Esophagus muscularis mucosa (tissue), 4 donors: Measurements from ENCODE around the gene RLN1. TPM values are rescaled to one million over a fixed set of nuclear protein-coding genes. Genes with fewer than 3 reads are reported as not detected.
"Not testable (repeated sequence)": the region's sequence is repeated elsewhere in the genome, so short reads cannot be mapped to it uniquely, and the experiment has no call there.

Experiments used
- DNase-seq: peaks from one replicate; pipeline ENCODE4 v3.0.0-alpha.2; 2017; ENCODE audit errors: extremely low spot score
- H3K27ac ChIP-seq, 4 donors: fragments of 200-600 bp; sonication (generic); replicated peaks in 1 of 4; 1 replicate in 3 of 4; 2 replicates in 1 of 4; pipeline ENCODE4 v1.5.1; 2016 to 2019; ENCODE audit warnings: mild to moderate bottlenecking in 1 of 4
- H3K27me3 ChIP-seq, 4 donors: fragments of 200-600 bp; sonication (generic); one replicate each; pipeline versions ENCODE4 v1.5.1 to v1.6.0; 2016 to 2019
- H3K36me3 ChIP-seq, 4 donors: fragments of 200-600 bp; sonication (generic); one replicate each; pipeline ENCODE4 v1.5.1; 2016 to 2019
- H3K4me1 ChIP-seq, 4 donors: fragments of 200-600 bp; sonication (generic); one replicate each; pipeline ENCODE4 v1.5.1; 2016 to 2019
- H3K4me3 ChIP-seq, 4 donors: fragments of 200-600 bp; sonication (generic); 1 replicate in 2 of 4; 2 replicates in 2 of 4; pipeline ENCODE4 v1.5.1; 2016 to 2019; ENCODE audit warnings: mild to moderate bottlenecking in 4 of 4, moderate library complexity in 1 of 4
- H3K9me3 ChIP-seq, 4 donors: fragments of 200-600 bp; sonication (generic); 1 replicate in 3 of 4; 2 replicates in 1 of 4; pipeline ENCODE4 v1.5.1; 2016 to 2019
- CTCF ChIP-seq, 3 experiments: fragments of 200-600 bp in 2 of 3; fragments of 450-650 bp in 1 of 3; sonication (generic) in 2 of 3; IDR thresholded peaks; one replicate each; pipeline ENCODE4 v1.5.1; 2017 to 2019; ENCODE audit warnings: antibody characterized with exemption in 3 of 3, mild to moderate bottlenecking in 2 of 3, moderate library complexity in 1 of 3
- EP300 ChIP-seq: sonication (generic); formaldehyde crosslinking; IDR thresholded peaks from one replicate; pipeline ENCODE4 v1.6.1; 2017; ENCODE audit warnings: antibody characterized with exemption
- POLR2A ChIP-seq: fragments of 450-650 bp; IDR thresholded peaks from one replicate; pipeline ENCODE4 v1.6.1; 2017; ENCODE audit warnings: antibody characterized with exemption, moderate library complexity, mild to moderate bottlenecking, low read depth
- POLR2AphosphoS5 ChIP-seq, 2 donors: sonication (generic); formaldehyde crosslinking; IDR thresholded peaks; one replicate each; pipeline ENCODE4 v1.6.1; 2017; ENCODE audit warnings: antibody characterized with exemption in 2 of 2
- WGBS: methylation state at CpG from one replicate; pipeline ENCODE4 v1.1.5; 2018; 5-methylcytosine and 5-hydroxymethylcytosine counted together
- intact Hi-C: fragments of 100-400 bp; cut with DNase I; formaldehyde crosslinking; loops from one replicate; pipeline ENCODE4 v1.15.1; 2023
- total RNA-seq, 4 donors: library from RNA; depleted of rRNA; stranded (reverse); fragments of >200 nt; gene quantifications; one replicate each; pipeline versions ENCODE4 v1.1.0 to v1.2.1, GENCODE V29; 2016

Gene RLN1
- total RNA-seq, 4 donors from 2014 or later, result not detected

- 100% methylated on average over 1 of the region's 1 CpG for WGBS
- Histone ChIP-seq H3K36me3 (peaks cover 0 to 3% (median under 1%) of the 10 kb centered on the region in 4 donors), H3K27ac (no peak overlapping the region), H3K27me3 (no peaks in the 10 kb centered on the region), H3K9me3 (peaks cover 0 to 4% (median 2%) of the 10 kb centered on the region in 4 donors), H3K4me3 (no peak overlapping the region), H3K4me1 (peaks cover 0 to 5% (median 0%) of the 10 kb centered on the region in 4 donors)
- no peak for DNase-seq
- intact Hi-C loops, result no loop called here
- no peak for TF ChIP-seq CTCF (IDR thresholded peaks at IDR 0.05)
- TF ChIP-seq POLR2A, result no peak
- TF ChIP-seq POLR2AphosphoS5 (IDR thresholded peaks at IDR 0.05), result no peak
- no peak for TF ChIP-seq EP300
These were observed 15.6 kb upstream of the RLN1 start for GRCh38 chr9:5355226-5355625.

- intact Hi-C loops, result no loop called here
- peaks cover 0 to 5% (median 0%) of the 10 kb centered on the region in 4 donors for H3K4me1 ChIP-seq
These were observed 14.5 kb upstream of the RLN1 start for GRCh38 chr9:5354184-5354583.

GRCh38 chr9:5352637-5353248, 13.1 kb upstream of the RLN1 start:
- no peak for TF ChIP-seq EP300
- TF ChIP-seq CTCF (IDR thresholded peaks at IDR 0.05), result no peak
- TF ChIP-seq POLR2AphosphoS5 (IDR thresholded peaks at IDR 0.05), result no peak
- no peak for TF ChIP-seq POLR2A
- intact Hi-C loops, result no loop called here
- peaks cover 0 to 9% (median 3%) of the 10 kb centered on the region in 4 donors for H3K9me3 ChIP-seq
- DNase-seq, result no peak
- 100% methylated on average over 1 of the region's 1 CpG for WGBS
- H3K27me3 ChIP-seq, result no peaks in the 10 kb centered on the region
- H3K36me3 ChIP-seq, result no peaks in the 10 kb centered on the region
- no peak overlapping the region for H3K4me3 ChIP-seq
- no peak overlapping the region for H3K27ac ChIP-seq
- peaks cover 0 to 4% (median 0%) of the 10 kb centered on the region in 4 donors for H3K4me1 ChIP-seq

More at GRCh38 chr9:5354184-5354583, 14.5 kb upstream of the RLN1 start:
- DNase-seq, result no peak
- H3K27ac ChIP-seq, result no peak overlapping the region
- no peaks in the 10 kb centered on the region for H3K36me3 ChIP-seq
- H3K27me3 ChIP-seq, result no peaks in the 10 kb centered on the region
- 97% methylated on average over 2 of the region's 2 CpGs for WGBS
- peaks cover 0 to 9% (median 3%) of the 10 kb centered on the region in 4 donors for H3K9me3 ChIP-seq
- no peak overlapping the region for H3K4me3 ChIP-seq
- TF ChIP-seq CTCF (IDR thresholded peaks at IDR 0.05) (no peak), EP300 (no peak), POLR2AphosphoS5 (IDR thresholded peaks at IDR 0.05) (no peak), POLR2A (no peak)

- no peaks in the 10 kb centered on the region for H3K9me3 ChIP-seq
- 66% methylated on average over 4 of the region's 4 CpGs for WGBS
- H3K36me3 ChIP-seq, result no peaks in the 10 kb centered on the region
- intact Hi-C loops, result no loop called here
- no peaks in the 10 kb centered on the region for H3K27me3 ChIP-seq
- peaks cover 0 to 5% (median 0%) of the 10 kb centered on the region in 4 donors for H3K4me1 ChIP-seq
- H3K4me3 ChIP-seq, result no peak overlapping the region
- TF ChIP-seq CTCF (IDR thresholded peaks at IDR 0.05) (no peak), POLR2AphosphoS5 (IDR thresholded peaks at IDR 0.05) (no peak), EP300 (no peak), POLR2A (no peak)
- no peak overlapping the region for H3K27ac ChIP-seq
- DNase-seq, result no peak
These were observed 3.0 kb downstream of the RLN1 start for GRCh38 chr9:5336688-5337087.

GRCh38 chr9:5331276-5331675, 8.4 kb downstream of the RLN1 start:
- H3K27ac ChIP-seq, H3K36me3 ChIP-seq, H3K4me1 ChIP-seq, H3K27me3 ChIP-seq, intact Hi-C loops, DNase-seq, H3K4me3 ChIP-seq, H3K9me3 ChIP-seq: not testable (repeated sequence)
- WGBS, result 81% methylated on average over 3 of the region's 3 CpGs
